Measurements from ENCODE around the gene GPC5.

DNA sequence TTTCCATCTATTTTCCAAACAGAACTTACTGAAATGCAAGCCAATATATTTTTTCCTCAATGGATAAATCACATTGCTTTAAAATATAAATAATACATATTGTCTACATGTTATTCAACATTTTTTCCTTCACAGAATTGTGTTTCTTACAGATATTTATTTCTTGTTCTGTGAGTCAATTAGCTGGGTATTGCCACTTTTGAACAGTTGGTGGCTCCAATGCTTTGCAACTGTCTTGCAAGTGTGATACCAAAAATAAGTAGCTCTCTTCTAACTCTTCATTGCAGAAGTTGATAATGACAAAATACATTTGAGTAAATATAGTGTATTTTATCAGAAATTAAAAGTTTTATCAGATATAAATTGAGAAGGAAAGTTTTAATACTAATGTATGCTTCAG, 17.1 kb upstream of the GPC5 start:
- TF ChIP-seq, protein P1, sequence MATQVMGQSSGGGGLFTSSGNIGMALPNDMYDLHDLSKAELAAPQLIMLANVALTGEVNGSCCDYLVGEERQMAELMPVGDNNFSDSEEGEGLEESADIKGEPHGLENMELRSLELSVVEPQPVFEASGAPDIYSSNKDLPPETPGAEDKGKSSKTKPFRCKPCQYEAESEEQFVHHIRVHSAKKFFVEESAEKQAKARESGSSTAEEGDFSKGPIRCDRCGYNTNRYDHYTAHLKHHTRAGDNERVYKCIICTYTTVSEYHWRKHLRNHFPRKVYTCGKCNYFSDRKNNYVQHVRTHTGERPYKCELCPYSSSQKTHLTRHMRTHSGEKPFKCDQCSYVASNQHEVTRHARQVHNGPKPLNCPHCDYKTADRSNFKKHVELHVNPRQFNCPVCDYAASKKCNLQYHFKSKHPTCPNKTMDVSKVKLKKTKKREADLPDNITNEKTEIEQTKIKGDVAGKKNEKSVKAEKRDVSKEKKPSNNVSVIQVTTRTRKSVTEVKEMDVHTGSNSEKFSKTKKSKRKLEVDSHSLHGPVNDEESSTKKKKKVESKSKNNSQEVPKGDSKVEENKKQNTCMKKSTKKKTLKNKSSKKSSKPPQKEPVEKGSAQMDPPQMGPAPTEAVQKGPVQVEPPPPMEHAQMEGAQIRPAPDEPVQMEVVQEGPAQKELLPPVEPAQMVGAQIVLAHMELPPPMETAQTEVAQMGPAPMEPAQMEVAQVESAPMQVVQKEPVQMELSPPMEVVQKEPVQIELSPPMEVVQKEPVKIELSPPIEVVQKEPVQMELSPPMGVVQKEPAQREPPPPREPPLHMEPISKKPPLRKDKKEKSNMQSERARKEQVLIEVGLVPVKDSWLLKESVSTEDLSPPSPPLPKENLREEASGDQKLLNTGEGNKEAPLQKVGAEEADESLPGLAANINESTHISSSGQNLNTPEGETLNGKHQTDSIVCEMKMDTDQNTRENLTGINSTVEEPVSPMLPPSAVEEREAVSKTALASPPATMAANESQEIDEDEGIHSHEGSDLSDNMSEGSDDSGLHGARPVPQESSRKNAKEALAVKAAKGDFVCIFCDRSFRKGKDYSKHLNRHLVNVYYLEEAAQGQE (IDR thresholded peaks at IDR 0.05; ENCODE audit: insufficient read depth in 1 of 2, low read depth in 2 of 2, low read length in 2 of 2) = no peak
- TF ChIP-seq POLR2AphosphoS5 (IDR thresholded peaks at IDR 0.05; ENCODE audit: low read depth, low read length) (no peak), TAF1 (IDR thresholded peaks at IDR 0.05; ENCODE audit: borderline replicate concordance, insufficient read depth, low read length) (no peak), FOXP2 (optimal IDR thresholded peaks at IDR 0.05; ENCODE audit: borderline replicate concordance, extremely low read depth, extremely low read length, insufficient read depth) (no peak), SIN3A (IDR thresholded peaks at IDR 0.05; ENCODE audit: borderline replicate concordance, insufficient read depth, low read length) (no peak)

Data from PFSK-1 (cell line).